GM19193 (cell line): ENCODE data around the gene NUDT19.

Experiments
- POLR2A ChIP-seq: IDR thresholded peaks from 4 replicates; pipeline ENCODE4 v1.6.1; 2011; ENCODE audit not compliant: insufficient read depth, insufficient read length; ENCODE audit errors: extremely low read depth

Gene NUDT19

DNA sequence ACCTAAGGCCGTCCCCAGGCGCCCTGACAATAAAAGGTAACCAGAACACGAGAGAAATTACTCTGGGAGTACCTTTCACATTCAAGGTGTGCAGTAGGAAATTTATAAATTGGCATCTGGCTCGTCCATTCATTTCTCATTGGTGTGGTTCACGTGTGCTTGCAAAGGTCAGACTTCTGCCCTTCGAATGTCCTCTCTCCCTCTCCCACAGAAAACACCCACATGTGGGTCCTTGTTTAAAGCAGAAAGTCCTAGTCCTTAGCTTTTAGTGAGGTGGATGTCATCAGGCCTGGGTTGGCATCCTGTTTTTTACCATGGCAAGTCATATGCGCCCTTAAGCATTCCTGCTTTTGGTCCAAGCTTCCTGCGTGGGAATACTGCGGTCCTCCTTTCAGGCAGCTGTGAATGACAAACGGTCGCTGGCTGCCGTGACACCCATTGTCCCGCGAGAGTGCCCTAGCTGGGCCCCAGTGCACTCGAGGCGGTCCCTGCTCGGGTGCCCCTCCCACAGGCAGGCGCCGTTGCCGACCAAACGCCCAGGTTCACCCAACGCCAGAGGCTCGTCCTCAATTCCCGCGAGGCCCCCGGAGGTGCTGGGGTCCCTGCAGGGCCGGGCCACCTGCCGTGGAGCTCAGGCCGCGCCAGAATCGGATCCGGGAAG is at the start of gene NUDT19:
NUDT19 (plus strand) TSS at position 531 of the 661 bp plus-strand sequence. CDS start 140 bp downstream, outside the sequence.
- TF ChIP-seq POLR2A: peak; percentile 89

DNA sequence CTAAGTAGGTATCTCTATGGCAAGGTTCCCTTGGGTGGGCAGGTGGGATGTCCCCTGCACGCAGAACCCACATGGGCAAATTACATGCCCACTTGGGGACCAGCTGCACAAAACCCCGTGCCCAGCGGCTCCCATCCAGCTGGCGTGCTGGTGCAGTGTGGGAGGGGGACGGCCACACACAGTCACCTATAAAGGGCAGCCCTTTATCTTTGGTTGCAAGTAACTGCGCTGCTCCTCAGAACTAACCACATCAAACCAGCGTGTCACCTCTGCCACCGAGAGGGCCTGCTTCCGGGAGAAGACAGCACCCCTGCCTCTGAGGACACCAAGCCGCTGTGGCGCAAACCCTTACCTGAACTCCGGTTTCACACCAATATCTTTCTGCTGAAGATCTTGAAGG is 48.9 kb upstream of the NUDT19 start:
- TF ChIP-seq POLR2A: no peak

DNA sequence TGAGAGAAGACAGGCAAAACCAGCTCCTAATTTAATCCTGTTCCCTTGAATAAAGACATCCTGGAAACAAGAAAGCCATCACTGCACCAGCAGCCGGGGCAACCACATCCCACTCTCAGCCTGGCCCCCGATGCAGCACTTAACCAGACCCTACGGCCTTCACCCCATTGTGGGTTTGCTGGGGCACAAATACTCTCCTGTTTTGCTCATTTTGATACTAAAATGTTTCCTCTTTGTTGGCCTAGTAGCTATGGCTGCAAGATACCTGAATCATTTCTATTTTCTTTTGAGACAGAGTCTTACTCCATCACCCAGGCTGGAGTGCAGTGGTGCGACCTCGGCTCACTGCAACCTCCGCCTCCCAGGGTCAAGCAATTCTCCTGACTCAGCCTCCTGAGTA is 45.1 kb upstream of the NUDT19 start:
- no peak for TF ChIP-seq POLR2A

- no peak for TF ChIP-seq POLR2A
These were observed 44.3 kb upstream of the NUDT19 start for GRCh38 chr19:32647361-32647760.

DNA sequence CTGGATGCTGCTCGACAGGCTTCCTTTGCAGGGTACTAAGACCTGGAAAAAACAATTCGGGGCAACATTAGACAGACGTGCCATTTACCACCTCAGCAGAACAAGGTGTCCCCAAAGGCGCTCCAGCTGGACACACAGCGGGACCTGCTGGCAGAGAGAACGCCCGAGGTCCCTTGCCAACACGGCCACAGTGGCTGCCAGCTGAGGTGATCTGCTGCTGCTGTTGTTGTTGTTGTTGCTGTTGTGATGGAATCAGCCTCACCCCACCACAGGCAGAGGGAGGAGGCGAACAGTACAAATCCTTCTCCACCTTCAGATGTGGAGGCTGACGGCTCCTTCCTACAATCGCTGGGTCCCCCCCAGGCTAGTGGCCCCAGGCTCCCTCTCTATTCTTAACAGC is 41.9 kb upstream of the NUDT19 start:
- no peak for TF ChIP-seq POLR2A

DNA sequence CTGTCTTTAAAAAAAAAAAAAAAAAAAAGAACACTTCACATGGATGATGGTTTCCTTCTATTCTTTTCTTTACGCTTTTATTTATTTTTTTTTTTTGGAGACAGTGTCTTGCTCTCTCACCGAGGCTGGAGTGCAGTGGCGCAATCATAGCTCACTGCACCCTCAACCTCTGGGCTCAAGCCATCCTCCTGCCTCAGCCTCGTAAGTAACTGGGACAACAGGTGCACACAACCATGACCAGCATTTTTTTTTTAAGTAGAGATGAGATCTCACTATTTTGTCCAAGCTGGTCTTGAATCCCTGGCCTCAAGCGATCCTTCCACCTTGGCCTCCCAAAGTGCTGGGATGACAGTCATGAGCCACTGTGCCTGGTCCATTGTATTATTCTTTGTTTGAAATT is 41.0 kb upstream of the NUDT19 start:
- TF ChIP-seq POLR2A: no peak

DNA sequence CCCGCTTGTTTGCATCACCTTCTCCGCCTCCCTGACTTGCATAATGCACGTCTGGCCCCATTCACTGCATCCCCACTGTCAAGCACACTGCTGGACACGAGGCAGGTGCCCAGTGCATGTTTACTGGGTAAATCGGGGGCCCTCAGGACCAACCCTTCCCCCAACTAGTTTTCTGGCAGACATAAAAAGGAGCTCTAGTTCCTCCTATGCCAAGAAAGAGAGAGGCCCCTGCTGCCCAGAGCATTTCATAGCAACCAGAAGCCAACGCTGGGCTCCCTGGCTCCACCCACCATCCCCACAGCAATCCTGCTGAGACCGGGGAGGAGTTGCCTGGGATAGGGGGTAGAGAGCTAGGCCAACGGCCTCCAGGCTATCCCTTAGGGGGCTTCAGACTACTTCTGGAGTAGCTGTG is 39.9 kb upstream of the NUDT19 start:
- no peak for TF ChIP-seq POLR2A

DNA sequence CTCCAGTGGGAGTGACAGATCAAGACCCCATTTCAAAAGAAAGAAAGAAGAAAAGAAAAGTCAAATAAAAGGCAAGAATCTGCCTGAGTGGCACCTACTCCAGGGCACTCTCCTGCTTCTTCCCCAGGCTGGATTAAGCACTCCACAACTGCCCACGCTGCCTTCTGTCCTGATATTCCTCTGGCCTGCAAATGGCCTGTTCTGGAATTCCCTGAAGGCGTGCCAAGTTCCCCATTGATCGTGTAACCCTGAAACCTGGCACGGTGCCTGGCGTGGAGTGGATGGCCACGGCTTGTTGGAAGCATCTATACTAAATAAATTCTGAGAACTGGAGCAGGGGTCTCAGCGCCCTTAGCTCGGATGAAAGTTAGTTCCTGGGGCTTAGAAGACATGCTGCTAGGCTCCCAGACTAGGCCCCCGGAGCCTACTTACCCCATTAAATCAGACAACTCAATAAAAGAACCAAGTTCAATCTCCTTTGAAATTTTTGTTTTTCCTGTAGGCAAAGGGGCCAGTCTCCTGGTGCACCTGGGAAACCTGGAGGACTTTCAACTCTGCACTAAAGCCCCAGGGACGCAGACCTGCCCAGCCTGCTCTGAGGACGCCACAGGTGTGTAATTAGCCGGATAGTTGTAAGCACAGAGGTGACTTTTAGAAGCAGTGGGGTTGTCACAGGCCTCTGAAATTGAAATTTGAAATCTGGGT is 38.6 kb upstream of the NUDT19 start:
- TF ChIP-seq POLR2A: no peak

DNA sequence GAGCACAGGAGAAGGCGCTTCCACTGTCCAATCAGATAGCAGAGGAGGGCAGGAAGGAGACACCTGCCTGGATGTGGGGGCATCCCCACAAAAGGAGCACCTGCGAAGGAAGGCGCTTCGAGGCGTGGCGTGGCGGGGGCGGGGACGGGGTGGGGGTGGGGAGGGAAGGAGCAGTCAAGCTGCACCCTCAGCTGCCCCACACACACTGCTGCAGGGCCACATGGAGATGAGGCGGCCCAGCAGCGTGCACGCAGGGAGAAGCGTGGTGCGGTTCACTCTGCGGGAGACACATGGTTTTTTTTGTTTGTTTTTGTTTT is 38.1 kb upstream of the NUDT19 start:
- no peak for TF ChIP-seq POLR2A

DNA sequence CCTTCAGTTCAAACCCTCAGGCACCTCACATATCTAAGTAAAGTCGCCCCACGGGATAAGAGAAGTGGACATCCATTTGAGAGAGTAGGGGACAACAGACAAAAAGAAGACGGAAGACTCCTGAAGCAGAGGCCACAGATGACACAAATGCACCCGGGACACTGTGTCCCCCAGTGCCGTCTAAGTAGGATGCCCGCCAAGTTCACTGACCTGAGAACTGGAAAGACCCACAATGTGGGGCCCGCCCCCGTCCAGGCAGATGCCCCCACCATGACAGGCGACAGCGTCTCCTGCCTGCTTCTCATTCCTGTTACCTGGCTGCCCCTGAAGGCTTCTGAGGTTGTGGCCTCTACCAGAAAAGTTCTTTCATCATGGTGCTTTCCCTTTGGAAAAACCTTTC is 33.5 kb upstream of the NUDT19 start:
- TF ChIP-seq POLR2A: no peak

DNA sequence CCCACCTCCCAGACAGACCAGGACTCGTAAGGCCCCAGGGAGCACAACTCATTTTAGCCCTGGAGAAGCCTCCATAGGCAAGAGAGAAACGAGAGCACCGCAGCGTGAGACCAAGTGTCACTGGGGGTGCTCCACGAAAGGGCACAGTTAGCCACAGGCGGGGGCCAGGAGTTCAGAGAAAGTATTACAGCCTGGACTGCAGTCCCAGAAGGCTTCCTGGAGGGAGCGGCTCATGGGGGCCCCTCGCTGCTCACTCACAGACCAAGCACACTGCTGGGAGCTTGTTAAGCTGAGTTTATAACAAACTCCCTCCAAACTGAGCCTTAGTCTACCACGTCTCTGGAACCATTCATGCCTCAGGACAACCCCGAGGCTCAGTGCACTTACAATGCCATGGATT is 33.1 kb upstream of the NUDT19 start:
- no peak for TF ChIP-seq POLR2A

DNA sequence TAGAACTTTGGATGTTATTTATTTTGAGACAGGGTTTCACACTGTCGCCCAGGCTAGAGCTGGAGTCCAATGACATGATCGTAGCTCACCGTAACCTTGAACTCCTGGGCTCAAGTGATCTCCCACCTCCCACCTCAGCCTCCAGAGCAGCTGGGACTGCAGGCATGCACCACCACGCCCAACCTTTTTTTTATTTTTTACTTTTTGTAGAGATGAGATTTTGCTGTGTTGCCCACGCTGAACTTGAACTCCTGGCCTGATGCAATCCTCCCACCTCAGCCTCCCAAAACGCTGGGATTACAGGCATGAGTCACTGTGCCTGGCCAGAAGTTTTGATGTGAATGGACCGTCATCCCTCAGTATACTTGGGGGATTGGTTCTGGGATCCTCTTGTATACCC is 30.3 kb upstream of the NUDT19 start:
- TF ChIP-seq POLR2A: no peak

GRCh38 chr19:32662186-32662585 is 29.4 kb upstream of the NUDT19 start:
- no peak for TF ChIP-seq POLR2A

DNA sequence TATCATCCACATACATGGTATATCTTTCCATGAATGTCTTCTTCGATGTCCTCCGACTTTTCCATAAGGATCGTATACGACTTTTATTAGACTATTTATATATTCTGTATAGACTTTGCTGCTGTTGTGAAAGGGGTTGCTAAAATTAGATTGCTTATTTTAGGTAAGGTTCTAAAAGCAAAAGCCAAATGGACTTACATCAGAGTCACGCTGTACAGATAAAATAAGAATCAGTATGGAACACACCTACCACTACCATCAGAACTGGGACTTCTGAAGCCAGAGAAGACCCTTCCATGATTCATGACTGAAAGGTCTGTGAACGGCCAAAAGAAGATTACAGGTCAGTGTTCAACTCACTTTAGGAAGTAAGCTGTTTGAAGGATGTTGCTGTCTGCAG is 25.5 kb upstream of the NUDT19 start:
- no peak for TF ChIP-seq POLR2A

DNA sequence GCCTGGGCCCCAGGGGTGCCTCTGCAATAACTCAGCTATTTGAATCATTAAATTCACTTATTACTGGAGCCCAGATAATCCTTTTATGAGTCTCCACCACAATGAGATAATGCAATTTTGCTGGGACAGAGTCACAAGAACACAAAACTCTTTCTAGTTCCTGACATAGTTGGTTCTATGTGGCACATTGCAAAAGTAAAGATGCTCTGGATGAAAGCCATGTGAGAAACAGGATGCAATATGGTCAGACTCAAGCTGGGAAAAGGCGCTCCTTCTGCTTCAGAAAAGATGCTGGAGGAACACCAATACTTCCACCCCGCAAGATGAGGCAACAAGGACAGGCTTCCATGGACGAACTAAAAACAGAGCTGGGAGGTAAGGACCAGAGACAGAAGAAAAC is 22.3 kb upstream of the NUDT19 start:
- TF ChIP-seq POLR2A: no peak

DNA sequence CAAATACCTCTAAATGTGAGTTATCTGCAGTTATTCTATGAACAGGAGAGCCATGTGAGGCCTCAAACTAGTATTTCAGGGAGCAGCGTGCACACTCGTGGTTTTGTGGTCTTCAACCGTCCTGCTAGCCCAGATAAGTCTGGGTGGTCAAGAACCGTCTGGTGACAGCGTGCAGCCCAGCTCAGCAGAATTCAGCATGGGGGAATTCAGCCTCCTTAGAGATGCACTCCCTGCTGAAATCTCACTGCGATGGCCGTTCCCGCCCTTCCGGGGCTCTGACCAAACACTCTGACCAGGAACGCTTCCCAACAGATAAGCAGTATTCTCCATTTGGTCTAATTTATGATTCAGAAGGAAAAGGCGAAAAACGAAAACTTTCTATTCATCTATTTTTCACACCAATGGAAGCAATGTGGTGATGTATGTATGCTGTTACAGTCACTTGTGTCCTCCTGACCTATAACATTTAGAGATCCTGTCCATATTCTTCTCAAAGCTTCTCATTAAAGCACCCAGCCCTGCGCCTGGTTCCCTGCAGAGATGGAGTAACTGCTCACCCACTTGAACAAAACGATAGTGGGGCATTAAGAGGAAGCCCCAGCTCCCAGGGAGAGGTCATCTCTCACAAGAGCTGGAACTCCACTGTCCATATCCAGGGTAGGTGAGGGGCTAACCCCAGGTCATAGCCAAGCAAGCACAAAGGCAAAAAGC is 19.6 kb upstream of the NUDT19 start:
- no peak for TF ChIP-seq POLR2A
